ENCODE results near the gene NAALADL1. TPM values are rescaled to one million over a fixed set of nuclear protein-coding genes. Genes with fewer than 3 reads are reported as not detected.

NAALADL1 gene
- total and polyA plus RNA-seq, 9 of the 15 experiments (the other 6 are each of a cell fraction or from before 2014, with no cell fraction given): 0.06 to 0.72 (median 0.22) TPM; not detected in 4

GRCh38 chr11:65095974-65096806 lies 37.8 kb upstream of the NAALADL1 start, which contains the start of gene VPS51 (continued):
- TF ChIP-seq ZNF639 (CRISPR knock-in tag; conservative IDR thresholded peaks at IDR 0.05 in 1 of 2, IDR thresholded peaks at IDR 0.05 in 1 of 2) (peak in 1 of 2 experiments; percentile 95; a peak in 3 of 4 replicates), ATF2 (CRISPR knock-in tag; IDR thresholded peaks at IDR 0.05) (no peak), TGIF2 (CRISPR knock-in tag; IDR thresholded peaks at IDR 0.05) (no peak), ZNF395 (CRISPR knock-in tag; IDR thresholded peaks at IDR 0.05) (peak; percentile 48; the same call in 1 of the 2 replicates), GTF2A2 (tag; IDR thresholded peaks at IDR 0.05) (no peak), TEAD1 (CRISPR knock-in tag; IDR thresholded peaks at IDR 0.05) (peak; percentile 70 to 80; a peak in 2 of 4 replicates), MECOM (CRISPR knock-in tag; IDR thresholded peaks at IDR 0.05) (0 out of 2 replicates have a peak, but pooled peaks have one; percentile 70), ETV5 (CRISPR knock-in tag; IDR thresholded peaks at IDR 0.05; ENCODE audit: low read depth) (no peak), ZNF449 (CRISPR knock-in tag; IDR thresholded peaks at IDR 0.05) (no peak), ZNF77 (CRISPR knock-in tag; IDR thresholded peaks at IDR 0.05) (no peak), TFAM (CRISPR knock-in tag; conservative IDR thresholded peaks at IDR 0.05) (no peak), PHB2 (IDR thresholded peaks at IDR 0.05; ENCODE audit: low read depth) (no peak)
- TF ChIP-seq, protein P1, sequence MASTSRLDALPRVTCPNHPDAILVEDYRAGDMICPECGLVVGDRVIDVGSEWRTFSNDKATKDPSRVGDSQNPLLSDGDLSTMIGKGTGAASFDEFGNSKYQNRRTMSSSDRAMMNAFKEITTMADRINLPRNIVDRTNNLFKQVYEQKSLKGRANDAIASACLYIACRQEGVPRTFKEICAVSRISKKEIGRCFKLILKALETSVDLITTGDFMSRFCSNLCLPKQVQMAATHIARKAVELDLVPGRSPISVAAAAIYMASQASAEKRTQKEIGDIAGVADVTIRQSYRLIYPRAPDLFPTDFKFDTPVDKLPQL (IDR thresholded peaks at IDR 0.05; ENCODE audit: extremely low read depth, insufficient read length): peak; percentile 43
- TF ChIP-seq, protein P2, sequence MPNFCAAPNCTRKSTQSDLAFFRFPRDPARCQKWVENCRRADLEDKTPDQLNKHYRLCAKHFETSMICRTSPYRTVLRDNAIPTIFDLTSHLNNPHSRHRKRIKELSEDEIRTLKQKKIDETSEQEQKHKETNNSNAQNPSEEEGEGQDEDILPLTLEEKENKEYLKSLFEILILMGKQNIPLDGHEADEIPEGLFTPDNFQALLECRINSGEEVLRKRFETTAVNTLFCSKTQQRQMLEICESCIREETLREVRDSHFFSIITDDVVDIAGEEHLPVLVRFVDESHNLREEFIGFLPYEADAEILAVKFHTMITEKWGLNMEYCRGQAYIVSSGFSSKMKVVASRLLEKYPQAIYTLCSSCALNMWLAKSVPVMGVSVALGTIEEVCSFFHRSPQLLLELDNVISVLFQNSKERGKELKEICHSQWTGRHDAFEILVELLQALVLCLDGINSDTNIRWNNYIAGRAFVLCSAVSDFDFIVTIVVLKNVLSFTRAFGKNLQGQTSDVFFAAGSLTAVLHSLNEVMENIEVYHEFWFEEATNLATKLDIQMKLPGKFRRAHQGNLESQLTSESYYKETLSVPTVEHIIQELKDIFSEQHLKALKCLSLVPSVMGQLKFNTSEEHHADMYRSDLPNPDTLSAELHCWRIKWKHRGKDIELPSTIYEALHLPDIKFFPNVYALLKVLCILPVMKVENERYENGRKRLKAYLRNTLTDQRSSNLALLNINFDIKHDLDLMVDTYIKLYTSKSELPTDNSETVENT (CRISPR knock-in tag; IDR thresholded peaks at IDR 0.05): peak; percentile 60; the same call in 1 of the 2 replicates
- TF ChIP-seq, protein P3, sequence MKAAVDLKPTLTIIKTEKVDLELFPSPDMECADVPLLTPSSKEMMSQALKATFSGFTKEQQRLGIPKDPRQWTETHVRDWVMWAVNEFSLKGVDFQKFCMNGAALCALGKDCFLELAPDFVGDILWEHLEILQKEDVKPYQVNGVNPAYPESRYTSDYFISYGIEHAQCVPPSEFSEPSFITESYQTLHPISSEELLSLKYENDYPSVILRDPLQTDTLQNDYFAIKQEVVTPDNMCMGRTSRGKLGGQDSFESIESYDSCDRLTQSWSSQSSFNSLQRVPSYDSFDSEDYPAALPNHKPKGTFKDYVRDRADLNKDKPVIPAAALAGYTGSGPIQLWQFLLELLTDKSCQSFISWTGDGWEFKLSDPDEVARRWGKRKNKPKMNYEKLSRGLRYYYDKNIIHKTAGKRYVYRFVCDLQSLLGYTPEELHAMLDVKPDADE (conservative IDR thresholded peaks at IDR 0.05; ENCODE audit: control insufficient read depth, low read depth, low read length): peak; percentile 100

All from K562 (cell line).